ENCODE measurements around the gene PCIF1. TPM values are rescaled to one million over a fixed set of nuclear protein-coding genes. Genes with fewer than 3 reads are reported as not detected.

PCIF1 gene
- total and polyA plus RNA-seq, 9 of the 15 experiments (the other 6 are each of a cell fraction or from before 2014, with no cell fraction given): 5.8 to 29.4 (median 11.3) TPM

- TF ChIP-seq, protein P1, sequence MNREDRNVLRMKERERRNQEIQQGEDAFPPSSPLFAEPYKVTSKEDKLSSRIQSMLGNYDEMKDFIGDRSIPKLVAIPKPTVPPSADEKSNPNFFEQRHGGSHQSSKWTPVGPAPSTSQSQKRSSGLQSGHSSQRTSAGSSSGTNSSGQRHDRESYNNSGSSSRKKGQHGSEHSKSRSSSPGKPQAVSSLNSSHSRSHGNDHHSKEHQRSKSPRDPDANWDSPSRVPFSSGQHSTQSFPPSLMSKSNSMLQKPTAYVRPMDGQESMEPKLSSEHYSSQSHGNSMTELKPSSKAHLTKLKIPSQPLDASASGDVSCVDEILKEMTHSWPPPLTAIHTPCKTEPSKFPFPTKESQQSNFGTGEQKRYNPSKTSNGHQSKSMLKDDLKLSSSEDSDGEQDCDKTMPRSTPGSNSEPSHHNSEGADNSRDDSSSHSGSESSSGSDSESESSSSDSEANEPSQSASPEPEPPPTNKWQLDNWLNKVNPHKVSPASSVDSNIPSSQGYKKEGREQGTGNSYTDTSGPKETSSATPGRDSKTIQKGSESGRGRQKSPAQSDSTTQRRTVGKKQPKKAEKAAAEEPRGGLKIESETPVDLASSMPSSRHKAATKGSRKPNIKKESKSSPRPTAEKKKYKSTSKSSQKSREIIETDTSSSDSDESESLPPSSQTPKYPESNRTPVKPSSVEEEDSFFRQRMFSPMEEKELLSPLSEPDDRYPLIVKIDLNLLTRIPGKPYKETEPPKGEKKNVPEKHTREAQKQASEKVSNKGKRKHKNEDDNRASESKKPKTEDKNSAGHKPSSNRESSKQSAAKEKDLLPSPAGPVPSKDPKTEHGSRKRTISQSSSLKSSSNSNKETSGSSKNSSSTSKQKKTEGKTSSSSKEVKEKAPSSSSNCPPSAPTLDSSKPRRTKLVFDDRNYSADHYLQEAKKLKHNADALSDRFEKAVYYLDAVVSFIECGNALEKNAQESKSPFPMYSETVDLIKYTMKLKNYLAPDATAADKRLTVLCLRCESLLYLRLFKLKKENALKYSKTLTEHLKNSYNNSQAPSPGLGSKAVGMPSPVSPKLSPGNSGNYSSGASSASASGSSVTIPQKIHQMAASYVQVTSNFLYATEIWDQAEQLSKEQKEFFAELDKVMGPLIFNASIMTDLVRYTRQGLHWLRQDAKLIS (CRISPR knock-in tag; IDR thresholded peaks at IDR 0.05): peak; percentile 95; the same call in 1 of the 2 replicates
- 0 out of 2 replicates have a peak, but pooled peaks have one; percentile 5 for TF ChIP-seq ZBTB33 (CRISPR knock-in tag; IDR thresholded peaks at IDR 0.05)
- TF ChIP-seq TFAM (CRISPR knock-in tag; conservative IDR thresholded peaks at IDR 0.05): no peak
- TF ChIP-seq KLF10 (CRISPR knock-in tag; IDR thresholded peaks at IDR 0.05): no peak
- TF ChIP-seq CHD4 (IDR thresholded peaks at IDR 0.05; ENCODE audit: insufficient read depth, insufficient replicate concordance, low read depth, low read length, poor library complexity, severe bottlenecking): no peak
- peak; percentile 78 to 83 for TF ChIP-seq MNT (conservative IDR thresholded peaks at IDR 0.05)
- TF ChIP-seq EP300 (IDR thresholded peaks at IDR 0.05; ENCODE audit: low read length): no peak
- 0 out of 2 replicates have a peak, but pooled peaks have one; percentile 31 for TF ChIP-seq ZNF212 (CRISPR knock-in tag; IDR thresholded peaks at IDR 0.05)
- TF ChIP-seq HNRNPL (IDR thresholded peaks at IDR 0.05; ENCODE audit: low read depth, low read length): peak; percentile 84
Observed at GRCh38 chr20:45934586-45935415, at the start of gene PCIF1 (continued).

All from K562 (cell line).